GM19351 (cell line): ENCODE measurements around the gene DGKG.

Source experiments
- ATAC-seq: cut with Tn5 transposase; IDR thresholded peaks from one replicate; pipeline ENCODE4 v1.9.1; 2021; ENCODE audit warnings: mild to moderate bottlenecking, moderate library complexity; ENCODE audit not compliant: unreplicated experiment

Gene DGKG

DNA sequence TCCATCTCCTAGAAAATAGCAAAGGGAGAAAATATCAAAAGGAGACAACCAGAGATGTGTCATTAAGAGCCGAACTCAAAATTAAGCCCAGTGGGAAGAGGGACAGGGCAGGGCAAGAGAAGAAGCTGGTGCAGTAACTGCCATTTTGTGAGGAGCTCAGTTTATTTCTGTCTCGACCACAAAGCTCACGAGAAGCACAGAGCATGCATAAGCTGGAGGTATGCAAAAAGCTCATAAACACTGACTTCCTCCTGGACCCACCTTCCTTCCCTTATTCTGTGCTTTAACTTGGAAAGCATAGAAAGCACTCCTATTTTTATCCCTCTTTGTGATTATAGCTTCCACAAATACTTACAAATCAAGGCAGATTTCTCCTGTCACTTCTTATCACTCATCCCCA is 81.3 kb downstream of the DGKG start:
- ATAC-seq, result no peak

DNA sequence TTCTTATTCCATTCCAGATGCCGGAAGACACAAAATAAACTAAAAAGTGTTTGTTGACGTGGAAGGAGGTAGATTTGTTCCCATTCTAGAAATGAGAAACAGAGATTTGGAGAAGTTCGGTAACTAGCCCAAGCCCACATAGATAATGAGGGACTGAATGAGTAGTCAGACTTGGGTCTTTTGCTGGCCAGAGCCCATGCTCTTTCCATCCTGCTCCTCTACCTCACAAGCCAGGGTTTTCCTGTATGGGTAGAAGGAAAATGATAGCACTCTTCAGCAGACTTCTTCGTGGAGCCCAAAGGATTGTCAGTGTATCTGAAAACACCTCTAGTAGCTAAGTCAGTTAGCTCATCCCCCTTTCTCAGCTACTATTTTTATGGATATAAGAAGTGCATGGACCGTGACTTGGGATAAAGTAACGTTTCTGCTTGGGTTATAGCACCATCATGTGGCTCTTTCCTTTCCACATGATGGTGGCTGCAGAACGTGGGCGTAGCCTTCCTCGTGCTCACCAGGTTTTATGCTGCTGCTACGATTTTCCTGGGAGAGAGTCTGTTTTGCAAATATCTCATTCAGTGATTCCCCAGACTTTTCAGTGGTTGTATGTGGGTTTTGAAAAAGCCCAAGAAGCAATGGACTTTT is 84.6 kb downstream of the DGKG start:
- no peak for ATAC-seq

GRCh38 chr3:186275436-186275835 is 86.6 kb downstream of the DGKG start:
- no peak for ATAC-seq

DNA sequence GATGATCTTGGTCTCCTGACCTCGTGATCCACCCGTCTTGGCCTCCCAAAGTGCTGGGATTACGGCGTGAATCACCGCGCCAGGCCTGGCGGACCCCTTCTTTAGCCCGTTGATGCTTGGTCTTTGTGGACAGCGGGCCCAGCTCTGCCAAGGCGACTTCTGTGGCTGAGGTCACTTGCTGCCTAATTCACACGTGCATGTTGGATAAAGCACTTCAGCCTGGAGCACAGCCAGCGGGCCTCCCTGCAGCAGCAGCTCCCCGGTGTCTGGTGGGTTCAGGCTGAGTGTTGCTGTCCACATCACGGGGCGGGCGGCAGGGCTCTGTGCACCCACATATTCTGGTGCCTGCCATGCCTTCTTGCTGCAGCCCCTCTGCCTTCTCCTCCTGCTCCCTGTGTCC is 88.4 kb downstream of the DGKG start:
- ATAC-seq, result no peak

GRCh38 chr3:186270701-186271100 is 91.3 kb downstream of the DGKG start:
- ATAC-seq, result no peak

GRCh38 chr3:186268616-186269448 is 93.2 kb downstream of the DGKG start:
- no peak for ATAC-seq

- no peak for ATAC-seq
These were observed 94.3 kb downstream of the DGKG start for GRCh38 chr3:186267758-186268157.

DNA sequence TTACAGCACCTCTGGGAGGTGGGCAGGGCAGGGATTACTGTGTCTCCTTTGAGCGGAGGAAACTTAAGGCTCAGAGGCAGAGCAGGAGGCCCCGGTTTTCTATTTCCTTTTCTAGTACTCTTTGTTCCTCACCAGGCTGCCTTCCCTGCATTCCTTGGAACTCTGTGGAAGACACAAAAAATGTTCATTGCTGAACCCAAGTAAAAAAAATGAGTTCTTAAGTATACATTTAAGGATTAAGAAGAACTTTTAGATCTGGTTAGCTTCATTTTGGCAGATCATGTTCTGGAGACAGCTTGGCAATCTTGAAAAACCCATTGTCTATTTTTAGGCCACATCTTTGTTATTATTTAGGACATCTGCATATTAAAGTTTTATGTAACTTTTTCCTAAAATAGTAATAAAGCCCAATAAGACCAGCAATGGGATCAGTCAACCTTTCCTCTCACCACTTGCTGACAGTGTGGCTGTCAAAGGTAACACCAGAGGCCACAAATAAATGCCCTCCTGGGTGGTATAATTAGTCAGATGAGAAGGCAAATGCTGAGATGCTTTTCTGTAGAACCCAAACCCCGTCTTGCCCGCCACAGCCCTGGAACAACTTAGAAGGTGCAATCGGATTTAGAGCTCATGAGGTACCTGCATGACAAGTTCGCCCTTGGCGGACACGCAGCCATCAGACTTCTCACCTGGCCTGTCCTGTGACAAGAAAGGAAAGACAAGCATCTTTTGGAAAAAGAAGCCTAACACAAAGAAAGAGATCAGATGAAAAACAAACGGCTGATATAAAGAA is 97.2 kb downstream of the DGKG start:
- ATAC-seq, result no peak

DNA sequence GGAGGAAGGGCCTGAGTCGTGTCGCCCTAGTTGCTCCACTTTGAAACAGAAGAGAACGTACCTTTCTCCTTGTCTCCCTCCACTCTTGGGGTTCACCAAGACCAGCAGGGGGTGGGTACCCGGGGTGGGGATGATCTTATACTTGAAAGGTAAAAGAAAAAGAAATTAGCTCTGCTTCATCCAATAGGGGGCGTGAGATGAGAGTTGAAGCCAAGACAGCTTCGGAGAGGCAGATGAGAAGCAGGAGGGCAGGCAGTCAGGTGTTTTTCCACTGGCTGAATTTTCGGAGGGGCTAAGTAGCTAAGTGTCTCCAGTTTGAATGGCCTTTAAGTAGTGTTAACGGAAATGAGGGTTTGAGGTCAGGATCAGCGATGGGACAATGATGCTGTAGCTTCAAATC is 100.4 kb downstream of the DGKG start:
- no peak for ATAC-seq

- no peak for ATAC-seq
These were observed 101.3 kb downstream of the DGKG start for GRCh38 chr3:186260726-186261125.

- ATAC-seq, result peak; percentile 48
These were observed 102.2 kb downstream of the DGKG start for GRCh38 chr3:186259612-186260383.

- no peak for ATAC-seq
These were observed 103.1 kb downstream of the DGKG start for GRCh38 chr3:186258968-186259367.

GRCh38 chr3:186257866-186258265 is 104.2 kb downstream of the DGKG start:
- no peak for ATAC-seq

GRCh38 chr3:186255703-186256331 is 106.2 kb downstream of the DGKG start:
- peak; percentile 42 for ATAC-seq

DNA sequence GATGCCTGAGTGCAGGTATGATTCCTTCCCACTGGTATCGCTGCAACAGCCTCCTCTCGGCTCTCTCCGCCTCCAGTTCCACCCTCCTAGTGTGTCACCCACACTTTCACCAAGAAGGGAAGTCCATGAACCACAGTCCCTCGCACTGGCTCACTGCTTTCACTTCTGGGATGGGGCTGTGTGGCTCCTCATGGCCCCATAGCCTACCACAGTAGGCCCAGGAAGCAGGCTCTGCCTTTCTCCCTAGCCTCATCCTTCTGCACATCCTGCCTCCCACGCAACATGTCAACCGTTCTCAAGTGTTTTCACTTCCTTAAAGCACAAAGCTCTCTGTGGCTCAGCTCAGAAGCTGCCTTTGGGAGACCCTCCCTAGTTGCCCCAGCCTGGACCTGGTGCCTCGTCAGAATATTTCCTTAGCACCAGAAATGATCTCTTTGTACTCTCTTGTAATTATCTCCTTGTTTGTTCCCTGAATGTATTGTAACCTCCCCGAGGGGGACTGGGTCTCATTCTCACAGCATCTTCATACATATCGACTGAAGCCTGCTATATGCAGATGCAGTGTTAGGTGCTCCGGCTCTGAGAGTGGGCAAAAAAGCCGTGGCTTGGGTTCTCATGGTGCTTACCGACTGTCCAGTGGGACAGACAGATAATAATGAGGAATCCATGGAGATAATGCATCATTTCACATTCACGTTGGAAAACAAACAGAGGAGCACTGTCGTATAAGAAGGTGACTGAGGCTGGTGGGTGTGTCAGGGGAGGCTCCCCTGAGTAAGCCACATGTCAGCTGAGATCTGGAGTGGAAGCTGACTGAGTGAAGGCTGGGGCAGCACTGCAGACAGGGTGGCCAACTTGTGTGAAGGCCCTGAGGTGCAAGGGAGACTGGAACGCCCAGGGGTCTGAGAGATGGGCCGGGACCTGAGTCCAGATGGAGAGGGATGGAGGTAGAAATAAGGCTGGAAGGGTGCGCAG is 107.1 kb downstream of the DGKG start:
- ATAC-seq, result peak; percentile 59

DNA sequence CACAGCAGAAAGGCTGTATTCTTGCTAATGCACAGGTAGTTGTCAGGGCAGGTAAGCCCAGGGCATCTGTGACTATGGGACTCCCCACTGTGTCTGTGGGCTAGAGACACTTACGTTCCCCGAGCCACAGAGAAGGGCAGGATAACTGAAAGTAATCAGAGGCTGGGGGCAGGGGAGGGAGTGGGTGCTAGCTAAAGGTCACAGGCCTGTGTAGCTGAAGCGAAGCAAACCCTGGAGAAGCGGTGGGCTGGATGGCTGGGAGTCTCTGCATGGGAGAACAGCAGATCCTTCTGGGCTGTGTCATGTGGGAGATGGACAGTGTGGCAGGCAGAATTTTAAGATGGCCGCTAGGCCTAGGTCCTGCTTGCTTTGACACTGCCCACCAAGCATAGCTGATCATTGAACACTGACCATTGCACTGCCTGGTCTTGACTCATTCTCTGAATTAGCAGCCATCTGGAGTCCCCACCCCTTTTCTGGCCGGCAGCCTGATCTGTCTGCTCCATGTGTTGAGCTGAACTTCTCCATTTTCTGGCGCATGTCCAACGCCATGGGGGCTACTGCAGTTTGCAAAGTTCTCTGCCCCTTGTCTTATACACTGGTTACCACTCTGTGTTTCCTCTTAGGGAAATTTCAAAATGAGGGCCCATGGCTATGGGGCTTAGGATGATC is 110.0 kb downstream of the DGKG start:
- no peak for ATAC-seq

DNA sequence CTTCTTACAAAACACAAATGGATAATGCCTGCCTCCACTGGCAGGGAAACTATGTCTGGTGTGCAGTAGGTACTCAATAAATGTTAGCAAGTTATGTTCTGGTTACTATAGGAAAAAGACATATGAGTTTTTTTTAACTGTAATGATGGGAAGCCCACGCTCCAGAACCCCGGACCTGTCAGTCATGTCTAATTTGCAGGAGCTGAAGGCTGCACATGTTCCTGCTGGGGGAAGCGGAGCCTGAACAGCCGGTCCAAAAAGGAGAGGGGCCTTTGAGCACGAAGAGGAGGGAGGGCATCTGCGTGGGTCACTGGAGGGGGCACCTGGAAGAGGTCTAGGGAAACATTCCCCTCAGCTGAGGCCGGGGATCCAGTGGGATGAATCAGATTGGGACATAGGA is 113.2 kb downstream of the DGKG start:
- ATAC-seq, result no peak
